HG02840 (cell line): ENCODE measurements around the gene CRYGN.

Source experiments
- ATAC-seq: cut with Tn5 transposase; IDR thresholded peaks from one replicate; pipeline ENCODE4 v1.9.1; 2021; ENCODE audit warnings: mild to moderate bottlenecking, moderate library complexity, moderate number of reproducible peaks; ENCODE audit not compliant: unreplicated experiment, low FRiP score

CRYGN gene

GRCh38 chr7:151427705-151428377 is 12.1 kb downstream of the CRYGN start:
- ATAC-seq = no peak

DNA sequence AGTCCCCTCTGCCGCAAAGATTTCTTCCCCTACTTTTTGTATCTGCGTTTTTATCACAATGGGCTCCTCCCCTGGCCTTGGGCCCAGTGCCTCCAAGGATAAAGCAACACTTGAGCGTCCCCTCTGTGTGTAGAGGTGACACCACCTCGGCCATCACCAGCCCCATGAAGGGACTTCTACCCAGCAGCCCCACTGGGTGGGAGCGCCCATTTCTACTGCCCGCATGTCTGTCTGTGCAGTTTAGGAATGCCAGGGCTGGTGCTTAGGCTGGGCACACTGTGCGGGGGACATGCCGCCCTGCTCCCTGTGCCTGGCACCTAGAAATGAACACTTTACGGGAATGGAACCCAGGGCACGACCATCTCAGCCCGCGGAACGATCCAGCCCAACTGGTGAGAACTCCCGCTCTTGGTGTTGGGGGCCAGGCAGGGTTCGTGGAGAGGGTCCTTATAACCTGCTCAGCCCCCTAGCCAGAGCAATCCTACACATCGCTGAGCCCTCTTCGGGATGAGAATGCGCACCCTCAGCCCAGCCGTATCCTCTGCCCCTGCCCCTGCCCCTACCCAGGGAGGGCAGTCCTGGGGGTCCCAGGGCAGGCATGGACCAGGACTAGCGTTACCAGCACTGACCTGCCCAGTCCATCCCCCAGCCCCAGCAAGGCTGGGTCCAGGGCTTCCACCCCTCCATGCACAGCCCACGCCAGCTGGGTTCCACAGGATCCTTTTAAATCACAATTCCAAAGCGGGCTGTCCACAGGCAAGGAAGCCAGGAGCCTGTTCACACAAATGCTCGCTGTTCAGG is 12.8 kb downstream of the CRYGN start:
- no peak for ATAC-seq

DNA sequence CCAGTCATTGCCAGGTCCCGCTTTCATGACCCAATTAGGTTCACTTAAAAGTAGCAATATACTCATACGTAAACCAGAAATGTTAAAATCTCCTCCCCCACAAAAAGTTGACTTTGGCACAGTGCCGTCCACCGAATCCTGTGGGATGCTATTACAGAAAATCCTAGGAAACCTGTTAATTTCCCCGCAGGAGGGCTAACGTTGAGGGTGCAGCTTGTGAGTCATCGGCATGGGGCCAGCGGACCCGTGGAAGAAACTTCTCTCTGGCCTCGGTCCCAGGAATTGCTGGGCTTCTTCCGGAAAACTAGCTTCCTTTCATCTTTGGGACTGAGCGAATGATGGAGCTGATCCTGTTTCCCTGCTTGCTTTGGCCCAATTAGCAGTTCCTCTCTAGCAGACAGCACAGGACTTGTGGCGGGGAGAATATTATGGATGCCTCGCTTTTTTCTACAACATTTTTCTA is 13.5 kb downstream of the CRYGN start:
- ATAC-seq = no peak

- no peak for ATAC-seq
Observed at GRCh38 chr7:151425670-151426440, 14.1 kb downstream of the CRYGN start.

DNA sequence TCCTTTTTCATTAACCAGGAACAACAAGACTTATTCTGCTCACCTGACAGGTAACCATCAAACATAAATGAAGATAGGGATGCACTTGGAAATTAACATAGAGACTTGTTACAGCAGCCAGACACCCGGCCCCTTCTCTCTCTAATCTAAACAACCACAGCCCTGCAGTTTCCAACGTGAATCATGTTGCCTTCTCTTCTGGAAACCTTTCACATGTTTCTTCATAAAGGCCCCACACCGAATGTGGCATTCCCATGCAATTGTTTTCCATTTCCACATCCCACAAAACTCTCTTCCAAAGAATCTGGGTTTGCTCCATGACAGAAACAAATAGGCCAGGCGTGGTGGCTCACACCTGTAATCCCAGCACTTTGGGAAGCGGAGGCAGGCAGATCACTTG is 15.1 kb downstream of the CRYGN start:
- ATAC-seq = no peak

DNA sequence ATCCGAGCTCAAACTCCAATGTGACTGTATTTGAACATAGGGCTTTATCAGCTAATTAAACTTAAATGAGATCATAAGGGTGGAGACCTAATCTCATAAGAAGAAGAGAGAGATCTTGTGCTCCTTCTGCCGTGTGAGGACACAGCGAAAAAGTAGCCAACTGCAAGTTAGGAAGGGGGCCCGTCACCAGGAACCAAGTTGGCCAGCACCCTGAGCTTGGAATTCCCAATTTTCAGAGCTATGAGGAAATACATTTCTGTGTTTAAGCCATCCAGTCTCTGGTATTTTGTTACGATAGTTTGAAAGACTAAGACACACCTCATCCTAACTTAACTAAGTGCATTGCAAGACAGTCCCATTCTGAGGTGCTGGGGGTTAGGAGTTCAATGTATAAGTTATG is 16.0 kb downstream of the CRYGN start:
- no peak for ATAC-seq

DNA sequence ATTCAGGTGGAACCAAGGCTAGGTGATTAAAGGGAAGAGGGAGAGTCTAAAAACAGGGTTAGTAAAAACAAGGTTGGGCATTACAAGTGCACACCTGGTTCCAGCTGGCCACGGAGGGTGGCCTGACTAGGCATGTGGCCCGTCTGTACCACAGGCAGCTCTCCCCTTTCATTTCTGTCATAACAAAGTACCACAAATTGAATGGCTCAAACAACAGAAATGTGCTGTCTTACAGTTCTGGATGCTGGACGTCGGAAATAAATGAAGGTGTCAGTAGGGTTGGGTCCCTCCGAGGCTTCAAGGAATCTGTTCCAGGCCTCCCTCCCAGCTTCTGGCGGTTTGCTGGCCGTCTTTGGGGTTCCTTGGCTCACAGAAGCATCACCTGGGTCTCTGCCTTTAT is 16.7 kb downstream of the CRYGN start:
- no peak for ATAC-seq

GRCh38 chr7:151422212-151422611 is 17.7 kb downstream of the CRYGN start:
- no peak for ATAC-seq

DNA sequence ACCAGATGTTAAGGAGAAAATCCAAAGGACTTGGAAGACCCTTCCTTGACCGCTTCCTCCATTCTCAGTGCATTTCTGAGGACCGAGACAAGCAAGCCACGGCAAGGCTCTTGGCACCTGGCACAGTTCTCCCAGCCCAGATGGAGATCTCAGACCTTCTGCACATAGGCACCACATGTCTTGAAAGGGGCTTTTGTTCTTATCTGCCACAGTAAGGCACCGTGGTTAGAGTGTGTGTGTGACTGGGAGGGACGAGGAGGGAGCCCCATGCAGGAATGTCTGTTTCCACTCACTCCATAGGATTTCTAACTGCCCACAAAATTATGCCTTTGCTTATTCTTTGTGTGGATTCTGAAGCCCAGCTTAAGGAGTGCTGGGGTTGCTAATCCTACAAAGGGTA is 19.8 kb downstream of the CRYGN start:
- no peak for ATAC-seq

DNA sequence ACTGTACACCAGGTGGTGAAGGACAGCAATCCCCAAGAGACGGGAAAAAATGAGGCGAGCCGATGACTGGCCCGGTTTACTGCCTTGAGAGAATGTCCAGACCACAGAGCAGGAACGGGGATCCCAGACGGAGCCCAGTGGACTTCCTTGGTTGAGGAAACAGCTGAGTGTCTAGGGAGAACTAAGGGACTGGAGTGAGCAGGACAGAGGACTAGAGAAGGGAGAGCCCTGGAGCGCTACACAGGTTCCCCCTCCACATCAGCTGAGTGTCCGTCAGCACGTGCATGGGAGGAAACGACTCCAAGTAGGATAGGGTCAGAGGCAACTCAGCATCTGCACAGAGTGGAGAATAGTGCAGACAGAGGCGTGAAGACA is 23.0 kb downstream of the CRYGN start:
- no peak for ATAC-seq

- ATAC-seq = no peak
Observed at GRCh38 chr7:151416112-151416940, 23.6 kb downstream of the CRYGN start.

DNA sequence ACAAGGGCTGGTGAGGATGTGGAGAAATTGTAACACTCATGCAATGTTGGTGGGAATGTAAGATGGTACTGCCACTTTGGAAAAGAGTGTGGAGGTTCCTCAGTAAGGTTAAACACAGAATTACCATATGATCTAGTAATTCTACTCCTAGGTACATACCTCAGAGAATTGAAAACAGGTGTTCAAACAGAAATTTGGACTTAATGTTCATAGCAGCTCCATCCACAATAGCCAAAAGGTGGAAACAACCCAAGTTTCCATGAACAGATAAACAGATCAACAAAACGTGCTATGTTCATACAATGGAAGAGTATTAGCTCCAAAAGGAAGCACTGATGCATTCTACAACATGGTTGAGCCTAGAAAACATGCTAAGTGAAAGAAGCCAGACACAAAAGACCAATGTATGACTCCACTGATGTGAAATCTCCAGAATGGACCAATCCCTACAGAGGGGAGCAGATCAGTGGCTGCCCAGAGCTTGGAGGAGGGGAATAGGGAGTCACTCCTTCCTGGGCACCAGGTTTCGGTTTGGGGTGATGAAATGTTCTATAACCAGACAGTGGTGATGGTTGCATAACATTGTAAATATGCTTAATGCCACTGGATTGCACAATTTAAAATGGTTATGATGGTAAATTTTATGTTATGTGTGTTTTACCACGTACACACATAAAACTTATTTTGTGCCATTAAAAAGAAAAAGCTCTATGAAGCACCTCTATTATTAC is 24.4 kb downstream of the CRYGN start:
- ATAC-seq = no peak

DNA sequence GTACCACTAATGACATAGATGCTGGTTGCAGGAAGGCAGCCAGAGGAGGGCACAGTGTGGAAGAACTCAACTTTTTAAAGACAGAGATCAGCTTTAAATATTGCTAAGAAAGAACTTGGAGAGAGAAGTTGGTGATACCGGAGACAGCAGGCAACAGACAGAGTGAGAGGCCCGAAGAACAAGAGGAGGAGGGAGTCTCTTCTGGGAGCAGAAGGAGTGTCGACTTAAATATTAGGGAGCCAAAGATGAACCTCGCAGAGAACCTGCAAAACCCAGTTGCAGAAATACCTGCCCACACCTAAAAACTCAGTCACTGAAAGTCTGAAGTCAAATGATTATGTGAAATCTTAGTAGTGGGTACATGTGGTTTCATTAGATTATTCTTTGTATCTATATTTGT is 26.7 kb downstream of the CRYGN start:
- ATAC-seq = no peak

DNA sequence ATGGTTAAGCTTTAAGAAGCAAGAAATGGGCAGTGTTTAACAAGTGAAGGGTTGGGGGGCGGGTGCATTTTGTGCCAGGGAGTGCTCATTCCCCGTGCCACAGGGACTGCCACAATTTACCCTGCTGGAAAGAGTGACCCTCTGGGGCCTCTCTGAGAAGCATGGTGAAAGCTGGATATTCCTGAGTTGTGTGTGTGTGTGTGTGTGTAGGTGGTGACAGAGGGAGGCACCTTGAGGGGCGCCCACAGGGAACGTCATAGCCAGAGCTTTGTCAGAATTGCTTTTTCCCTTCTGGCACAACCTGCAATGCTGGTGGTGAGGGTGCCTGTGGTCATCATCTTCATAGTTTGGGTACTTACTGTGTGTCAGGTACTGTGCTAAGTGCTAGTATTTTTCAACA is 27.6 kb downstream of the CRYGN start:
- no peak for ATAC-seq

- ATAC-seq = no peak
Observed at GRCh38 chr7:151411551-151411950, 28.4 kb downstream of the CRYGN start.

GRCh38 chr7:151410405-151411390 is 29.2 kb downstream of the CRYGN start:
- no peak for ATAC-seq

DNA sequence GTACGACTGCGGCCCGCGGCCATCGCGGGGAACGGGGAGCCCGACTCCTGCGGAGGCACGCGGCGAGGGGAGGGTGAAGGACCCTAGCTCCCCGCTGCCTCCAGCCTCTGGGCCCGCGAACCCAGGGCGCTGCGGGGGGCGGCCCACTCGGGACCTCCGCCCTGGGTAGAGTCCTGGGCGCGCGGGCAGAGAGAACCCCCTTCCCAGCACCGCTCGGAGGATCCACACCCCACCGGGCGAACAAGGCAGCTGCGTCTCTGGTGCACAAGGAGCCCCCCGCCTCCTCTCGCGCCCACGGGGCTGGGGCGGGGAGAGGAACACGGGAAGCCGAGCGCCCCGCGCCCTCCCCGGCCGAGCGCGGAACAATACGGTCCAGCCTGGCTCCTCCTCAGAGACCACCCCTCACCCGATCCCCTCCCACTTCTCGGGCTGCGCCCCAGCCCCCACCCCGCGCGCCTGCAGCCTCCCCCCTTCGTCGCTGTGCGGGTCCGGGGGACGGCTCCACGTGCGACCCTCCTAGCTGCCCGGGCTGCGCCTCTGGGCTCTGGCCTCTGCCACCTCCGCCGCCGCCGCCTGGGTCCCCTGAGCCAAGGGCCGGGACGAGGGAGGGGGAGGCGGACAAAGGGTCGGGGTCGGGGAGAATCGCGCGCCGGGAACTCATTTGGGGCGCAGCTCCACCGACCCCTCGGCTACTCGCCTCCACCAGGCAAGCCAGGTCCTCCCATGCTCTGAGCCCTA is 30.1 kb downstream of the CRYGN start, which contains the start of gene WDR86:
Gene WDR86, minus strand, starts transcription at position 372 of the 738 bp plus-strand sequence. CDS start 449 bp downstream, outside the sequence.
- no peak for ATAC-seq
